Trophoblast cell (in vitro differentiated cells and primary cell): ENCODE data around the gene RAI1.

Experiments
- DNase-seq, 2 donors: peaks; one replicate each; pipeline ENCODE4 v3.0.0-alpha.2; 2016
- H2AFZ ChIP-seq: 2 replicates; pipeline ENCODE4 v1.6.1; 2013; ENCODE audit warnings: low read length, moderate library complexity, mild to moderate bottlenecking; ENCODE audit not compliant: insufficient read depth, poor library complexity
- H2AK5ac ChIP-seq: 2 replicates; pipeline ENCODE4 v1.6.1; 2013; ENCODE audit warnings: mild to moderate bottlenecking, low read length
- H2BK120ac ChIP-seq: 2 replicates; pipeline ENCODE4 v1.6.1; 2013; ENCODE audit warnings: low read length, mild to moderate bottlenecking, moderate library complexity; ENCODE audit not compliant: insufficient read depth, poor library complexity
- H2BK12ac ChIP-seq: 2 replicates; pipeline ENCODE4 v1.6.1; 2013; ENCODE audit warnings: mild to moderate bottlenecking, low read length, moderate library complexity
- H2BK5ac ChIP-seq: 2 replicates; pipeline ENCODE4 v1.6.1; 2013; ENCODE audit warnings: low read length, low read depth, moderate library complexity, mild to moderate bottlenecking; ENCODE audit not compliant: poor library complexity
- H3K14ac ChIP-seq: 2 replicates; pipeline ENCODE4 v1.6.1; 2013; ENCODE audit warnings: mild to moderate bottlenecking, low read length
- H3K18ac ChIP-seq: 2 replicates; pipeline ENCODE4 v1.6.1; 2013; ENCODE audit warnings: mild to moderate bottlenecking, low read length
- H3K23ac ChIP-seq: 2 replicates; pipeline ENCODE4 v1.6.1; 2013; ENCODE audit warnings: low read length
- H3K27ac ChIP-seq: 2 replicates; pipeline ENCODE4 v1.5.1; 2013; ENCODE audit warnings: low read depth, mild to moderate bottlenecking, inconsistent platforms, low read length, moderate library complexity
- H3K27me3 ChIP-seq: 2 replicates; pipeline ENCODE4 v1.6.1; 2013; ENCODE audit warnings: inconsistent platforms, mild to moderate bottlenecking, low read length, moderate library complexity; ENCODE audit not compliant: insufficient read depth
- H3K36me3 ChIP-seq, 2 experiments: 1 replicate in 1 of 2; 2 replicates in 1 of 2; pipeline ENCODE4 v1.6.1; 2013; ENCODE audit warnings: low read length in 2 of 2, mild to moderate bottlenecking in 2 of 2, moderate library complexity in 1 of 2; ENCODE audit not compliant: insufficient read depth in 2 of 2, control insufficient read depth in 1 of 2
- H3K4ac ChIP-seq: 2 replicates; pipeline ENCODE4 v1.6.1; 2013; ENCODE audit warnings: low read depth, mild to moderate bottlenecking, low read length, moderate library complexity
- H3K4me1 ChIP-seq, 2 experiments: 1 replicate in 1 of 2; 2 replicates in 1 of 2; pipeline ENCODE4 v1.6.1; 2013; ENCODE audit warnings: low read length in 2 of 2, mild to moderate bottlenecking in 2 of 2, moderate library complexity in 1 of 2; ENCODE audit not compliant: insufficient read depth in 2 of 2, control insufficient read depth in 1 of 2
- H3K4me2 ChIP-seq: 2 replicates; pipeline ENCODE4 v1.6.1; 2013; ENCODE audit warnings: inconsistent platforms, mild to moderate bottlenecking, low read length, moderate library complexity
- H3K4me3 ChIP-seq: 2 replicates; pipeline ENCODE4 v1.5.1; 2013; ENCODE audit warnings: mild to moderate bottlenecking, low read depth, low read length, inconsistent platforms
- H3K79me1 ChIP-seq: one replicate; pipeline ENCODE4 v1.6.1; 2013; ENCODE audit warnings: low read length
- H3K79me2 ChIP-seq: 2 replicates; pipeline ENCODE4 v1.6.1; 2013; ENCODE audit warnings: low read length, mild to moderate bottlenecking; ENCODE audit not compliant: control insufficient read depth, insufficient read depth, poor library complexity
- H3K9ac ChIP-seq: 2 replicates; pipeline ENCODE4 v1.6.1; 2013; ENCODE audit warnings: mild to moderate bottlenecking, low read length
- H3K9me3 ChIP-seq: 2 replicates; pipeline ENCODE4 v1.6.1; 2013; ENCODE audit warnings: low read depth, mild to moderate bottlenecking, control low read depth, inconsistent platforms, low read length; ENCODE audit not compliant: insufficient read depth
- H4K12ac ChIP-seq: 2 replicates; pipeline ENCODE4 v1.6.1; 2013; ENCODE audit warnings: low read depth, mild to moderate bottlenecking, low read length, moderate library complexity
- H4K8ac ChIP-seq: 2 replicates; pipeline ENCODE4 v1.6.1; 2013; ENCODE audit warnings: low read depth, mild to moderate bottlenecking, low read length, moderate library complexity
- H4K91ac ChIP-seq: one replicate; pipeline ENCODE4 v1.6.1; 2013; ENCODE audit warnings: low read depth, mild to moderate bottlenecking, low read length, moderate library complexity
- WGBS: extraction: QIAGEN DNeasy Blood & Tissue Kit; methylation state at CpG from one replicate; pipeline ENCODE4 v1.1.7; 2013; ENCODE audit warnings: missing lambda C conversion rate; ENCODE audit not compliant: insufficient read length, insufficient coverage; ENCODE audit errors: extremely low coverage; 5-methylcytosine and 5-hydroxymethylcytosine counted together

RAI1 gene

GRCh38 chr17:17837380-17837821 lies 156.1 kb downstream of the RAI1 start:
- Histone ChIP-seq H3K27ac (peak overlapping the region; percentile 94), H3K18ac (peak overlapping the region; percentile 10), H3K4me1 (peaks cover 53% of the 10 kb centered on the region in 2 experiments), H3K4ac (peak overlapping the region; percentile 16), H3K27me3 (no peaks in the 10 kb centered on the region), H2BK120ac (peak overlapping the region; percentile 85), H2BK5ac (peak overlapping the region; percentile 91), H3K23ac (no peak overlapping the region), H4K91ac (peak overlapping the region; percentile 98), H3K79me1 (peaks cover 56% of the 10 kb centered on the region), H3K9me3 (no peaks in the 10 kb centered on the region), H3K4me2 (peak overlapping the region; percentile 76), H4K12ac (peak overlapping the region; percentile 17), H2AK5ac (peak overlapping the region; percentile 33), H3K79me2 (peaks cover 31% of the 10 kb centered on the region), H3K36me3 (peaks cover 4 to 5% of the 10 kb centered on the region in 2 experiments), H4K8ac (peak overlapping the region; percentile 67), H3K9ac (no peak overlapping the region), H3K14ac (peak overlapping the region; percentile 99), H2AFZ (peak overlapping the region; percentile 42), H2BK12ac (peak overlapping the region; percentile 4), H3K4me3 (no peak overlapping the region)
- DNase-seq, result peak; percentile 46 to 62
- WGBS, result no CpG with 5 or more reads among the region's 3 CpGs

GRCh38 chr17:17837966-17838962 lies 157.0 kb downstream of the RAI1 start:
- no peaks in the 10 kb centered on the region for H3K9me3 ChIP-seq
- H4K91ac ChIP-seq, result peak overlapping the region; percentile 98
- H3K9ac ChIP-seq, result no peak overlapping the region
- H3K36me3 ChIP-seq, result peaks cover 4 to 5% of the 10 kb centered on the region in 2 experiments
- peak overlapping the region; percentile 61 for H4K12ac ChIP-seq
- no peak overlapping the region for H3K4me3 ChIP-seq
- H3K23ac ChIP-seq, result no peak overlapping the region
- H3K27me3 ChIP-seq, result no peaks in the 10 kb centered on the region
- H3K79me1 ChIP-seq, result peaks cover 56% of the 10 kb centered on the region
- WGBS, result no CpG with 5 or more reads among the region's 11 CpGs
- peak overlapping the region; percentile 4 for H2BK12ac ChIP-seq
- peak overlapping the region; percentile 99 for H3K14ac ChIP-seq
- H3K79me2 ChIP-seq, result peaks cover 30% of the 10 kb centered on the region
- peak; percentile 57 to 70 for DNase-seq
- H2AFZ ChIP-seq, result peak overlapping the region; percentile 42
- peak overlapping the region; percentile 10 for H3K18ac ChIP-seq
- peaks cover 53 to 55% of the 10 kb centered on the region in 2 experiments for H3K4me1 ChIP-seq
- peak overlapping the region; percentile 94 for H3K27ac ChIP-seq
- H4K8ac ChIP-seq, result peak overlapping the region; percentile 67
- peak overlapping the region; percentile 33 for H2AK5ac ChIP-seq
- H2BK5ac ChIP-seq, result peak overlapping the region; percentile 91
- peak overlapping the region; percentile 7 for H3K4me2 ChIP-seq
- peak overlapping the region; percentile 16 for H3K4ac ChIP-seq
- peak overlapping the region; percentile 85 for H2BK120ac ChIP-seq

GRCh38 chr17:17839791-17840707 lies 158.8 kb downstream of the RAI1 start:
- Histone ChIP-seq H3K4ac (peak overlapping the region; percentile 97), H3K4me2 (peak overlapping the region; percentile 44), H3K9ac (peak overlapping the region; percentile 9), H2BK12ac (peak overlapping the region; percentile 95), H3K79me1 (peaks cover 56% of the 10 kb centered on the region), H3K4me1 (peaks cover 48 to 52% of the 10 kb centered on the region in 2 experiments), H3K18ac (peak overlapping the region; percentile 97), H4K91ac (peak overlapping the region; percentile 100), H3K27ac (peak overlapping the region; percentile 99), H3K4me3 (peak overlapping the region; percentile 2), H3K14ac (peak overlapping the region; percentile 99), H3K27me3 (no peaks in the 10 kb centered on the region), H4K12ac (peak overlapping the region; percentile 87), H2BK120ac (peak overlapping the region; percentile 99), H2AK5ac (peak overlapping the region; percentile 99), H3K36me3 (peaks cover 3% of the 10 kb centered on the region in 2 experiments), H3K79me2 (peaks cover 25% of the 10 kb centered on the region), H4K8ac (peak overlapping the region; percentile 92), H3K23ac (no peak overlapping the region), H2BK5ac (peak overlapping the region; percentile 96), H2AFZ (peak overlapping the region; percentile 94), H3K9me3 (no peaks in the 10 kb centered on the region)
- peak; percentile 91 to 96 for DNase-seq
- WGBS, result no CpG with 5 or more reads among the region's 71 CpGs
